ENCODE results near the gene GEMIN7. TPM values are rescaled to one million over a fixed set of nuclear protein-coding genes. Genes with fewer than 3 reads are reported as not detected.

Gene GEMIN7
- polyA plus RNA-seq, 2 of the 4 experiments (the other 2 are of a cell fraction): 42.2 to 86.0 TPM

DNA sequence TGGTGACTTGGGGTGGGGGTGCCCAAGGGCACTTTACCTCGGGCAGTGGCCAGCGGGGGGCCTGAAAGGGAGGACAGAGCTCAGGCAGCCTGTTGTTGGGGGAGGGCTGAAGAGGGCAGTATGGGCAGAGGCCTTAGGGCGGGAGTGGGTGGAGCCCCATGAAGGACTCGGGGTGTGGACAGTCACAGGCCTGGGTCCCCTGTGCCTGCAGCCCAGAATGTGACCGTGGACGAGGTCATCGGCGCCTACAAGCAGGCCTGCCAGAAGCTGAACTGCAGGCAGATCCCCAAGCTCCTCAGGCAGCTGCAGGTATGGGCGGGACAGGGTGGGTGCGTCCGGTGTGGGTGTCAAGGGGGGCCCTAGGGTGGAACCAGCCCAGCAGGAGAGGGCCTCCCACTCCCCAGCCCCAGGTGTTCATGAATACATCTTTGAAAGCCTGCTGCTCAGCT, 59.3 kb downstream of the GEMIN7 start:
- DNase-seq (ENCODE audit: low read depth in 1 of 2, low spot score in 1 of 2) (no peak), ATAC-seq (no peak), FAIRE-seq (no peak)
- TF ChIP-seq HOXA7 (CRISPR knock-in tag; IDR thresholded peaks at IDR 0.05) (no peak), EHMT2 (IDR thresholded peaks at IDR 0.05; ENCODE audit: low read depth) (no peak), RAD21 (conservative IDR thresholded peaks at IDR 0.05 in 1 of 2, IDR thresholded peaks at IDR 0.05 in 1 of 2) (no peak), CHD2 (IDR thresholded peaks at IDR 0.05; ENCODE audit: low read length, partially characterized antibody) (no peak)
- peak overlapping the region in 1 of 2 experiments; percentile 16; a peak in 1 of 6 replicates for H3K27ac ChIP-seq
- no peaks in the 10 kb centered on the region for H3K4me1 ChIP-seq
- no peak overlapping the region for H3K4me3 ChIP-seq
- ChIA-PET CTCF (interaction anchor here (0.7 to 6.0 kb wide), 3 partner anchors 10 to 18 kb away, joined by 3 to 51 read pairs (median 5); no protein-coding TSS in a partner anchor), POLR2A (no interaction called here)
- no peak overlapping the region for H3K4me2 ChIP-seq
- H3K9me3 ChIP-seq: no peaks in the 10 kb centered on the region
- whole genome bisulfite sequencing (ENCODE audit: missing lambda C conversion rate): 80% methylated on average over 7 of the region's 11 CpGs

DNA sequence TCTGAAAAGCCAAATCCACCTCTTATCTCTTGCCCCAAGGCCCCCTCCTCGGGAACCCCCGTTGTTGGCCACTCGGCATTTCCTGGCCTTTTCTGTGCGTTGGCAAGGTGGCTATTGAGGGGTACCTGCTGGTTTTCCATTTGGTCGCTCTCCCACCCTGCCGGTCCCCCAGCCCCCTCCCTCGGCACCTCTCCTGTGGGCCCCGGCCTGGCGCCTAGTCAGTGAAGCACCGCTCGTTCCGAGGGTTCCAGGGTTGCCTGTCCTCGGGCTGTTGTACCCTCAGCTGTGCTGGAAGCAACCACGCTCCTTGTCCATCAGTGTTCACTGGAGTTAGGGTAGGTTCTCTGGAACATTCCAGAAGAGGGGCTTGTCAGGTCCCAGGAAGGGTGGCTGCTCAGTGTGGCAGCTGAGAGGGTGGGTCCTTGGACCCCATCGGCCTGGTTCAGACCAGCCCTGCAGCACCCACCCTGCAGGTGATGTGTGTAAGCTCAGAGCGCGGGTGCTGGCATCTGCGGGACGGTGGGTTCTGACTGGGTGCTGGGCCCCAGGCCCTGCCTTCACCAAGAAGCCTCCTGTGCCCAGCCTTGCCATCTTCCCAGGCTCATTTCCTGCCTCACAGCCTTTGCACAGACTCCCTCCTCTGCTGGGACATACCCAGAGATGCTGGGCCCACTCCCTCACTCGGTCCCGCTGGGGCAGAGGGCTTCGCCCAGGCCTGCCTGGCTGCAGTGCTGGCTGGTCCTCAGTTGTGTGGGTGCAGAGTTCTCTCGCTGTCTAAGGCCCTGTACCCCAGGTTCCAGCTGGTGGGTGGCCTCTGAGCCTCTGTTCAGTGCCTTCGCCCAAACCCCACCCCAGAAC, 60.5 kb downstream of the GEMIN7 start:
- ChIA-PET POLR2A (no interaction called here), CTCF (interaction anchor here (1.1 to 6.0 kb wide), 6 partner anchors 13 to 48 kb away, joined by 3 to 51 read pairs (median 6); no protein-coding TSS in a partner anchor)
- ATAC-seq (no peak), DNase-seq (ENCODE audit: low read depth in 1 of 2, low spot score in 1 of 2) (no peak), FAIRE-seq (no peak)
- Histone ChIP-seq H3K4me3 (no peak overlapping the region), H3K27ac (peak overlapping the region in 1 of 2 experiments; percentile 53; a peak in 2 of 6 replicates), H3K4me2 (no peak overlapping the region), H3K9me3 (no peaks in the 10 kb centered on the region), H3K4me1 (no peaks in the 10 kb centered on the region)
- WGBS (ENCODE audit: missing lambda C conversion rate): 95% methylated on average over 24 of the region's 24 CpGs
- TF ChIP-seq ZC3H11A (IDR thresholded peaks at IDR 0.05) (no peak), NPAS2 (CRISPR knock-in tag; IDR thresholded peaks at IDR 0.05; ENCODE audit: borderline replicate concordance) (no peak), FOSL2 (IDR thresholded peaks at IDR 0.05) (no peak), FOSL2 (CRISPR knock-in tag; IDR thresholded peaks at IDR 0.05) (no peak)

DNA sequence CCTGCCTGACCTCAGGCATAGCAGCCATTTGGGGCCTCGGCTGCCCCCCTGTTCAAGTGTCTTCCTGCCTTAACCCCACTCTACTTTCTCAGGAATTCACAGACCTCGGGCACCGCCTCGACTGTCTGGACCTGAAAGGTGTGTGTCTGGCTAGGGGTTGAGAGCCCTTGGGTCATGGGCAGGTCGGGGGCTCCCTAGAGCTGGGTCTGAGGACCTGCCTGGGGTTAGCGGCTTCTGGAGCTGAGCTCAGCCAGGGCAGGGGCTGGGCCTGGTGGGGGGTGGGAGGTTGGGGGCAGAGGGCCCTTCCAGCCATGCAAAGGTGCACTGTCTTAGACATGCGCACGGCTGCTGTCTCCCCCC, 61.1 kb downstream of the GEMIN7 start:
- POLR2A ChIA-PET: no interaction called here
- no peaks in the 10 kb centered on the region for H3K9me3 ChIP-seq
- DNase-seq (ENCODE audit: low read depth in 1 of 2, low spot score in 1 of 2) (no peak), ATAC-seq (no peak), FAIRE-seq (no peak)
- H3K4me2 ChIP-seq: no peak overlapping the region
- H3K4me3 ChIP-seq: no peak overlapping the region
- TF ChIP-seq HEYL (CRISPR knock-in tag; IDR thresholded peaks at IDR 0.05) (no peak), HOXA7 (CRISPR knock-in tag; IDR thresholded peaks at IDR 0.05) (no peak), ZC3H11A (IDR thresholded peaks at IDR 0.05) (no peak)
- TF ChIP-seq, protein P1, sequence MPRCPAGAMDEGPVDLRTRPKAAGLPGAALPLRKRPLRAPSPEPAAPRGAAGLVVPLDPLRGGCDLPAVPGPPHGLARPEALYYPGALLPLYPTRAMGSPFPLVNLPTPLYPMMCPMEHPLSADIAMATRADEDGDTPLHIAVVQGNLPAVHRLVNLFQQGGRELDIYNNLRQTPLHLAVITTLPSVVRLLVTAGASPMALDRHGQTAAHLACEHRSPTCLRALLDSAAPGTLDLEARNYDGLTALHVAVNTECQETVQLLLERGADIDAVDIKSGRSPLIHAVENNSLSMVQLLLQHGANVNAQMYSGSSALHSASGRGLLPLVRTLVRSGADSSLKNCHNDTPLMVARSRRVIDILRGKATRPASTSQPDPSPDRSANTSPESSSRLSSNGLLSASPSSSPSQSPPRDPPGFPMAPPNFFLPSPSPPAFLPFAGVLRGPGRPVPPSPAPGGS (IDR thresholded peaks at IDR 0.05): no peak
- TF ChIP-seq, protein P2, sequence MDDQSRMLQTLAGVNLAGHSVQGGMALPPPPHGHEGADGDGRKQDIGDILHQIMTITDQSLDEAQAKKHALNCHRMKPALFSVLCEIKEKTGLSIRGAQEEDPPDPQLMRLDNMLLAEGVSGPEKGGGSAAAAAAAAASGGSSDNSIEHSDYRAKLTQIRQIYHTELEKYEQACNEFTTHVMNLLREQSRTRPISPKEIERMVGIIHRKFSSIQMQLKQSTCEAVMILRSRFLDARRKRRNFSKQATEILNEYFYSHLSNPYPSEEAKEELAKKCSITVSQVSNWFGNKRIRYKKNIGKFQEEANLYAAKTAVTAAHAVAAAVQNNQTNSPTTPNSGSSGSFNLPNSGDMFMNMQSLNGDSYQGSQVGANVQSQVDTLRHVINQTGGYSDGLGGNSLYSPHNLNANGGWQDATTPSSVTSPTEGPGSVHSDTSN (IDR thresholded peaks at IDR 0.05): no peak
- TF ChIP-seq, protein P3, sequence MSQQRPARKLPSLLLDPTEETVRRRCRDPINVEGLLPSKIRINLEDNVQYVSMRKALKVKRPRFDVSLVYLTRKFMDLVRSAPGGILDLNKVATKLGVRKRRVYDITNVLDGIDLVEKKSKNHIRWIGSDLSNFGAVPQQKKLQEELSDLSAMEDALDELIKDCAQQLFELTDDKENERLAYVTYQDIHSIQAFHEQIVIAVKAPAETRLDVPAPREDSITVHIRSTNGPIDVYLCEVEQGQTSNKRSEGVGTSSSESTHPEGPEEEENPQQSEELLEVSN (IDR thresholded peaks at IDR 0.05; ENCODE audit: borderline replicate concordance, low read depth): no peak
- WGBS (ENCODE audit: missing lambda C conversion rate): 94% methylated on average over 8 of the region's 8 CpGs
- CTCF ChIA-PET: interaction anchor here (0.5 to 1.5 kb wide), 8 partner anchors 9 to 1885 kb away, joined by 3 to 7 read pairs (median 4); partner anchors contain the start of gene NKPD1
- peak overlapping the region in 1 of 2 experiments; percentile 53; a peak in 2 of 6 replicates for H3K27ac ChIP-seq
- no peaks in the 10 kb centered on the region for H3K4me1 ChIP-seq

DNA sequence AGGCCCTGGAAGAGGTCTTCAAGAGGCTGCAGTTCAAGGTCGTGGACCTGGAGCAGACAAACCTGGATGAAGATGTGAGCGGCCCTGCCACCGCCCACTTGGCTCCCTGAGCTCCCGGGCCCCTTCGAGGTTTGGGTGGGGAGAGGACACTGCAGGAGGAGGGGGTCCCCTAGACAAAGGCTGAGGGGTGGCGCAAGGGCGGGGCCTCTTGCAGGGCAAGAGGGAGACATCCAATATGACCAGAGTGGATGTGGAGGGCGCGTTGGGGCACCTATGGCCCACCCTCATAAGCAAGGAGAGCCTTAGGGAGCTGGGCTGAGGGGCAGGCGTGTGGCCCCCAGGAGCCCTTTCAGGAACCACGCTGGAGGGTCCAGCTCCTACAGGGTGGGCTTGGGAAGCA, 61.5 kb downstream of the GEMIN7 start:
- no peak overlapping the region for H3K4me2 ChIP-seq
- FAIRE-seq (no peak), DNase-seq (ENCODE audit: low read depth in 1 of 2, low spot score in 1 of 2) (no peak), ATAC-seq (no peak)
- POLR2A ChIA-PET: no interaction called here
- no peak overlapping the region for H3K27ac ChIP-seq
- H3K9me3 ChIP-seq: no peaks in the 10 kb centered on the region
- 97% methylated on average over 11 of the region's 11 CpGs for WGBS (ENCODE audit: missing lambda C conversion rate)
- H3K4me3 ChIP-seq: no peak overlapping the region
- CTCF ChIA-PET: interaction anchor here (0.5 to 1.5 kb wide), 9 partner anchors 9 to 1884 kb away, joined by 3 to 7 read pairs (median 4); partner anchors contain the start of gene NKPD1
- H3K4me1 ChIP-seq: no peaks in the 10 kb centered on the region
- TF ChIP-seq, protein P2 (IDR thresholded peaks at IDR 0.05): no peak
- no peak for TF ChIP-seq NFE2L2 (conservative IDR thresholded peaks at IDR 0.05; ENCODE audit: low read length)
- no peak for TF ChIP-seq FOSB (CRISPR knock-in tag; IDR thresholded peaks at IDR 0.05)
- TF ChIP-seq, protein P4, sequence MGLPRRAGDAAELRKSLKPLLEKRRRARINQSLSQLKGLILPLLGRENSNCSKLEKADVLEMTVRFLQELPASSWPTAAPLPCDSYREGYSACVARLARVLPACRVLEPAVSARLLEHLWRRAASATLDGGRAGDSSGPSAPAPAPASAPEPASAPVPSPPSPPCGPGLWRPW (IDR thresholded peaks at IDR 0.05): no peak
- TF ChIP-seq, protein P5, sequence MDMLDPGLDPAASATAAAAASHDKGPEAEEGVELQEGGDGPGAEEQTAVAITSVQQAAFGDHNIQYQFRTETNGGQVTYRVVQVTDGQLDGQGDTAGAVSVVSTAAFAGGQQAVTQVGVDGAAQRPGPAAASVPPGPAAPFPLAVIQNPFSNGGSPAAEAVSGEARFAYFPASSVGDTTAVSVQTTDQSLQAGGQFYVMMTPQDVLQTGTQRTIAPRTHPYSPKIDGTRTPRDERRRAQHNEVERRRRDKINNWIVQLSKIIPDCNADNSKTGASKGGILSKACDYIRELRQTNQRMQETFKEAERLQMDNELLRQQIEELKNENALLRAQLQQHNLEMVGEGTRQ (IDR thresholded peaks at IDR 0.05): no peak
- TF ChIP-seq JUNB (IDR thresholded peaks at IDR 0.05): no peak
- TF ChIP-seq KDM1A (IDR thresholded peaks at IDR 0.05; ENCODE audit: low read depth): no peak
- no peak for TF ChIP-seq CHD4 (IDR thresholded peaks at IDR 0.05; ENCODE audit: borderline replicate concordance)
- no peak for TF ChIP-seq EHMT2 (IDR thresholded peaks at IDR 0.05; ENCODE audit: low read depth)
- TF ChIP-seq NR3C1 (IDR thresholded peaks at IDR 0.05): no peak
- no peak for TF ChIP-seq CEBPB (IDR thresholded peaks at IDR 0.05)
- TF ChIP-seq GATA3 (IDR thresholded peaks at IDR 0.05; ENCODE audit: borderline replicate concordance): no peak
- TF ChIP-seq ZNF302 (CRISPR knock-in tag; IDR thresholded peaks at IDR 0.05): no peak

All from A549 (cell line).